Activated naive CD8-positive, alpha-beta T cell treated with anti-CD3 and anti-CD28 coated beads, Interleukin-2, amount 50 U/mL, for 24 hours (primary cell): ENCODE measurements around the gene FBXL12.
"Not testable (repeated sequence)": the region's sequence is repeated elsewhere in the genome, so short reads cannot be mapped to it uniquely, and the experiment has no call there.

Source experiments
- ATAC-seq: fragments of 150-1000 bp; cut with Tn5 transposase; one replicate; pipeline ENCODE4 v1.10.0; 2021
- DNase-seq: peaks from one replicate; pipeline ENCODE4 v3.0.0; 2021
- H3K27ac Mint-ChIP-seq: one replicate; pipeline ENCODE4 v1.8.0; 2021; ENCODE audit warnings: mild to moderate bottlenecking, mixed read lengths
- H3K27me3 Mint-ChIP-seq: one replicate; pipeline ENCODE4 v1.8.0; 2021; ENCODE audit warnings: mixed read lengths
- H3K36me3 Mint-ChIP-seq: one replicate; pipeline ENCODE4 v1.8.0; 2021; ENCODE audit warnings: low read depth, mixed read lengths
- H3K4me1 Mint-ChIP-seq: one replicate; pipeline ENCODE4 v1.8.0; 2021; ENCODE audit warnings: mixed read lengths
- H3K4me3 Mint-ChIP-seq: one replicate; pipeline ENCODE4 v1.8.0; 2021; ENCODE audit warnings: mild to moderate bottlenecking, moderate library complexity, mixed read lengths
- H3K9me3 Mint-ChIP-seq: one replicate; pipeline ENCODE4 v1.8.0; 2021; ENCODE audit warnings: mixed read lengths

The FBXL12 gene

DNA sequence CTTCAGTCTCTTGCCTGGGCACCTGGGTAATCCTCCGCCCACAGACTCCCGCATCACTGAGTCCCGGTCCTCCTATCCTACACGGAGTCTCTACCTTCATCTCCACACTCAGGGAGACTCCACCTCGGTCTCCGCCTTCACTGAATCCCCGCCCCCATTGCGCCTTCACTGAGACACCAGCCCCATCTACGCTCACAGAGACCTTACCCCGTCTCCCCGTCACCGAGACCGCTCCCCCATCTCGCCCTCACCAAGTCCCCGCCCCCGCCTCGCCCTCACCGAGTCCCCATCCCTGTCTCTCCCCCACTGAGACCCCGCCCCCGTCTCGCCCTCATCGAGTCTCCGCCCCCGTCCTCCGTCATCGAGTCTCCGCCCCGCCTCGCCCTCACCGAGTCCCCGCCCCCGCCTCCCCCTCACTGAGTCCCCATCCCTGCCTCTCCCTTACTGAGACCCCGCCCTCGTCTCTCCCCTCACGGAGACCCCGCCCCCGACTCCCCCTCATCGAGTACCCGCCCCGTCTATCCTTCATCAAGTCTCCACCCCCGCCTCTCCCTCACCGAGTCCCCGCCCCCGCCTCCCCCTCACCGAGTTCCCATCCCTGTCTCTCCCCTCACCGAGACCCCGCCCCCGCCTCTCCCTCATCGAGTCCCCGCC, 27.2 kb downstream of the FBXL12 start:
- ATAC-seq (peak; percentile 72), DNase-seq (peak; percentile 90)
- Mint-ChIP-seq H3K36me3 (no peaks in the 10 kb centered on the region), H3K27me3 (no peaks in the 10 kb centered on the region), H3K27ac (peak overlapping the region; percentile 84), H3K4me3 (peak overlapping the region; percentile 82), H3K4me1 (peaks cover 33% of the 10 kb centered on the region), H3K9me3 (no peaks in the 10 kb centered on the region)

GRCh38 chr19:9791073-9791367, 27.9 kb downstream of the FBXL12 start:
- not testable (repeated sequence) for ATAC-seq, H3K27me3 Mint-ChIP-seq, H3K9me3 Mint-ChIP-seq, H3K36me3 Mint-ChIP-seq, DNase-seq, H3K27ac Mint-ChIP-seq
- H3K4me3 Mint-ChIP-seq = peak overlapping the region; percentile 82
- peaks cover 33% of the 10 kb centered on the region for H3K4me1 Mint-ChIP-seq

- not testable (repeated sequence) for H3K36me3 Mint-ChIP-seq, H3K27ac Mint-ChIP-seq, DNase-seq, H3K27me3 Mint-ChIP-seq, ATAC-seq, H3K9me3 Mint-ChIP-seq, H3K4me3 Mint-ChIP-seq
- H3K4me1 Mint-ChIP-seq = peaks cover 39% of the 10 kb centered on the region
These were observed 29.3 kb downstream of the FBXL12 start for GRCh38 chr19:9789579-9789978.

DNA sequence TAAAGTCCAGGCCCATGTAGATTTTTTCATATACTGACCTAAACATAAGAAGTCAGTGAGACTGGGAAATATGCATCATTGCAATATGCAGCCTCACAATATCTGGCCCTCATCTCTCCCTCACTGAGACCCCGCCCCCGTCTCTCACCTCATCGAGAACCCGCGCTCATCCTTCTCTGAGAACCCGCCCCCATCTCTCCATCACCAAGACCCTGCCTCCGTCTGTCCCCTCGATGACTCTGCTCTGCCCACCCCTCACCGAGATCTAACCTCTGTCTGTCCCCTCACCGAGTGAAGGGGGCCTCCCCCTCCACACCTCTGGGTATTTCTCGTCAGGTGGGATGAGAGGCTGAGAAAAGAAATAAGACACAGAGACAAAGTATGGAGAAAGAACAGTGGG, 29.8 kb downstream of the FBXL12 start:
- no peaks in the 10 kb centered on the region for H3K36me3 Mint-ChIP-seq
- peaks cover 43% of the 10 kb centered on the region for H3K4me1 Mint-ChIP-seq
- H3K27ac Mint-ChIP-seq = no peak overlapping the region

GRCh38 chr19:9788604-9789003, 30.3 kb downstream of the FBXL12 start:
- ATAC-seq, H3K9me3 Mint-ChIP-seq, DNase-seq, H3K27me3 Mint-ChIP-seq, H3K36me3 Mint-ChIP-seq, H3K4me3 Mint-ChIP-seq, H3K27ac Mint-ChIP-seq: not testable (repeated sequence)
- peaks cover 45% of the 10 kb centered on the region for H3K4me1 Mint-ChIP-seq

More for the DNA sequence above, 29.8 kb downstream of the FBXL12 start:
- no peak overlapping the region for H3K4me3 Mint-ChIP-seq
- no peaks in the 10 kb centered on the region for H3K9me3 Mint-ChIP-seq
- ATAC-seq (no peak), DNase-seq (no peak)
- no peaks in the 10 kb centered on the region for H3K27me3 Mint-ChIP-seq

GRCh38 chr19:9786819-9787218, 32.1 kb downstream of the FBXL12 start:
- DNase-seq = no peak
- H3K4me3 Mint-ChIP-seq = peak overlapping the region; percentile 91
- no peaks in the 10 kb centered on the region for H3K36me3 Mint-ChIP-seq
- H3K9me3 Mint-ChIP-seq = no peaks in the 10 kb centered on the region
- ATAC-seq = no peak
- H3K27ac Mint-ChIP-seq = peak overlapping the region; percentile 22
- peaks cover 39% of the 10 kb centered on the region for H3K4me1 Mint-ChIP-seq
- H3K27me3 Mint-ChIP-seq = no peaks in the 10 kb centered on the region

DNA sequence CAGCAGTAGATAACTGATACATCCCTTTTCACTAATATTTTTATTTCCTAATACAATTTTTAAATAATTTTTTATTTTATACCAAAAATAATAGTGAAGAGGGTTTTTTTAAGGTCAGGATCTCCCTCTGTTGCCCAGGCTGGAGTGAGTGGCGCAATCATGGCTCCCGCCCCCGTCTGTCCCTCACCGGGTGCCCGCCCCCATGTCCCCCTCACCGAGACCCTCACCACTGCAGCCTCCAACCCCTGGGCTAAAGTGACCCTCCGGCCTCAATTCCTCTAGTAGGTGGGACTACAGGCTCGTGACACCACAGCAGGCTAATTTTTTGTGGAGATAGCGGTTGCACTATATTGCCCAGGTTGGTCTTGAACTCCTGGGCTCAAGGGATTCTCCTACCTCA, 32.5 kb downstream of the FBXL12 start:
- ATAC-seq (no peak), DNase-seq (no peak)
- peak overlapping the region; percentile 79 for H3K27ac Mint-ChIP-seq
- H3K27me3 Mint-ChIP-seq = no peaks in the 10 kb centered on the region
- peak overlapping the region; percentile 91 for H3K4me3 Mint-ChIP-seq
- no peaks in the 10 kb centered on the region for H3K36me3 Mint-ChIP-seq
- H3K4me1 Mint-ChIP-seq = peaks cover 37% of the 10 kb centered on the region
- H3K9me3 Mint-ChIP-seq = no peaks in the 10 kb centered on the region

DNA sequence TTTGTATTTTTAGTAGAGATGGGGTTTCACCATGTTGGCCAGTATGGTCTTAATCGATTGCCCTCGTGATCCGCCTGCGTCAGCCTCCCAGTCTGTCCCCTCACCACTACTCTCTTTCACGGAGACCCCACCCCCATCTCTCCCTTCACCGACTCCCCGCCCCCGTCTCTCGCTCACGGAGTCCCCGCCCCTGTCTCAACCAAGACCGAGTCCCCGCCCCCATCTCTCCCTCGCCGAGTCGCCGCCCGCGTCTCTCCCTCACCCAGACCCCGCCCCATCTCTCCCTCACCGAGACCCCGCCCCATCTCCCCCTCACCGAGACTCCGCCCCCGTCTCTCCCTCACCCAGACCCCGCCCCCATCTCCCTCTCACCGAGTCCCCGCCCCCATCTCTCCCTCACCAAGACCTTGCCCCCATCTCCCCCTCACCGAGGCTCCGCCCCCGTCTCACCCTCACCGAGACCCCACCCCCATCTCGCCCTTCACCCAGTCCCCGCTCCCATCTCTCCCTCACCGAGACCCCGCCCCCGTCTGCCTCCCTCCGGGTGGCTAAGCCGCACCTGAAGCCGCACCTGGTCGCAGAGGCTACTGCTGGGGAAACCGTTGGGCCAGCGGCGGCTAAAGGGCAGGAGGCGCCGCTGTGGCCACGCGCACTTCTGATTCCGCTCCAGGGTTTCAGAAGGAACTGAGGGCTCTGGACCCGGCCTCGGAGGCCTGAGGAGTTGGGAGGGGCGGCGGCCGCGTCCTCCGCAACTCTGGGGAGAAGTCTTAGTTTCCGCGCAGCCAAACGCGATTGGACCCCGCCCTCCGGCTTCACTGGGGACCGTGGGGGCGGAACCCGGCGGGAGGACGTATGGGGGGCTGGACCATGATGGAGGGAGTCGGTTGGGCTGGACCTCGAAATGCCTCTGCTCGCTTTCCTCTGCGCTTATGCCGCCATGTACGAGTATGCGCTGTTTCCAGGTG, 33.2 kb downstream of the FBXL12 start:
- peak; percentile 84 for ATAC-seq
- H3K36me3 Mint-ChIP-seq = no peaks in the 10 kb centered on the region
- peak overlapping the region; percentile 91 for H3K4me3 Mint-ChIP-seq
- H3K9me3 Mint-ChIP-seq = no peaks in the 10 kb centered on the region
- peak overlapping the region; percentile 79 for H3K27ac Mint-ChIP-seq
- DNase-seq = peak; percentile 98
- H3K27me3 Mint-ChIP-seq = no peaks in the 10 kb centered on the region
- peaks cover 30% of the 10 kb centered on the region for H3K4me1 Mint-ChIP-seq

DNA sequence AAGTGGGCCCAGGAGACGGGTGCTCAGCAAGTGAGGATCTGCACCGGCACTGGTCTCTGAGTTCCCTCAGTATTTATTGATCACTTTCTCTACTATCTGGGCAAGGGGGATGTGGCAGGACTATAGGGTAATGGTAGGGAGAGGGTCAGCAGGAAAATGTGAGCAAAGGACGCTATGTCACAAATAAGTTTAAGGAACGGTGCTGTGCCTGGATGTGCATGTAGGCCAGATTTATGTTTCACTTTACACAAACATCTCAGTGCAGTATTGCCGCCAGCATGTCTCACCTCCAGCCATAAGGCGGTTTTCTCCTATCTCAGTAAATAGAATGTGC, 34.7 kb downstream of the FBXL12 start:
- H3K27ac Mint-ChIP-seq = peak overlapping the region; percentile 5
- H3K27me3 Mint-ChIP-seq, DNase-seq, H3K9me3 Mint-ChIP-seq, H3K4me3 Mint-ChIP-seq, H3K36me3 Mint-ChIP-seq, ATAC-seq: not testable (repeated sequence)
- H3K4me1 Mint-ChIP-seq = peaks cover 21% of the 10 kb centered on the region

DNA sequence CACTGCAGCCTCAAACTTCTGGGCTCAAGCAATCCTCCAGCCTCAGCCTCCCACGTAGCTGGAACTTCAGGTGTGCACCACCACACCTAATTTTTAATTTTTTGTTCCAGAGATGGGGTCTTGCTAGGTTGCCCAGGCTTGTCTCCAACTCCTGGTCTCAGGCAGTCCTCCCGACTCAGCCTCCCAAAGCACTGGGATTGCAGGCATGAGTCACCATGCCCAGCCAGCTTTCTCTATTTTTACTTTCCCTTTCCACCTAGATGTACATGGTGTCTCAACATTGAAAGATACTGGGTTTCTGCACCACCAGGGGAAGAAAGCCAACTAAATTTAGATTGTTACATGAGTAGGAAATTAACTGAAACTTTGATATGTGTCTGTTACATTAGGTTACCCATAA, 36.5 kb downstream of the FBXL12 start:
- Mint-ChIP-seq H3K4me1 (peaks cover 21% of the 10 kb centered on the region), H3K27ac (no peak overlapping the region), H3K9me3 (peaks cover 4% of the 10 kb centered on the region), H3K4me3 (no peak overlapping the region), H3K27me3 (no peaks in the 10 kb centered on the region), H3K36me3 (peaks cover 2% of the 10 kb centered on the region)
- DNase-seq (no peak), ATAC-seq (no peak)

DNA sequence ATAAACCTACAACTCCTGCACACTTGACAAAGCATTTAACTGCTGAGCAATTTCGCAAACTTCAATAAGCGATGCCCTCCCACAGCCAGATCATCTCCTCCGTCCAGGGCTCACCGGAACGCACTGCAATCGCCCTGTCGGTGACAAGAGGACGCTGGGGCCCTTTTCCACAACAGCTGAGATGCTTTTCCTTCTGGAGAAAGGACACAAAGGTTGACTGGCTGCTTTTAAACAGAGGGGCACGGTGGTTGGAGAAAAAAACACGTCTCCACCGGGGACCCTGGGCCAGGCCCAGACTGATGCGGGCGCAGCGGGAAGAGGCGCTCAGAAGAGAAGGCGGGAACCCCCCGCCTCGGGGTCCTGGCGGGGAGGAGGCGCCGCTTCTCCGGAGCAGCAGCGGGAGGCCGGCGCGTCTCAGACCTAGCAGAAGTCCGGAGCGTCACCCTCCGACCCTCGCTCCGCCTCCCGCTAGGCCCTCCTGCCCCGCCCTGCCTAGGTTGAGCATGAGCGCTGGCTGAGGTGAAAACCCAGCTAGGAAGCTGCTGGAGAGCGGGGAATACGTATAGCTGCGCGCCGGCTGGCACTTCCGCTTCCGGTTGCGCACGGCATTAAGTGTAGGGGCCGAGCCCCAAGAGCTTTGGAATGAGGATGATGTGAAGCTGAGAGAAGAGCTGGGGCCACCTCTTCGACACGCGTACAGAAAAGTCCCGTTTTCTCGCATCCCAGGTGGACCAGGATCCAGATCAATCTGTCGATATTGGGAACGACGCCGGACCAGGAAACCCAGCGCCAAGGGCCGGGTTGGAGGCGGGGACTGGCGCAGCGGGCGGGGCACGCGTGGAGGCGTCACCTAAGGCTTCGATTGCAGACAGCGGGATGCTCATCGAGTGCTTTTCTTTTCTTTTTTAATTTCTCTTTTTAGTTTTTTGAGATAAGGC, 50.4 kb downstream of the FBXL12 start, which contains the start of gene ZNF846:
TSS of gene ZNF846 (minus strand) at position 564 of the 938 bp plus-strand sequence. CDS start 3,788 bp downstream, outside the sequence.
- Mint-ChIP-seq H3K27ac (peak within 1 kb of the TSS; percentile 98), H3K4me3 (peak within 1 kb of the TSS; percentile 97), H3K9me3 (peaks cover 9% of the 10 kb centered on the region), H3K36me3 (peaks cover 14% of the 10 kb centered on the region), H3K4me1 (peaks cover 12% of the 10 kb centered on the region), H3K27me3 (no peaks in the 10 kb centered on the region)
- peak; percentile 100 for ATAC-seq
- DNase-seq = peak; percentile 93
